GM12892 (cell line): ENCODE results near the gene OLFML1.

Source experiments
- POLR2A ChIP-seq: IDR thresholded peaks from 2 replicates; pipeline ENCODE4 v1.6.1; 2011; ENCODE audit warnings: low read depth, low read length, control low read depth
- POLR2AphosphoS5 ChIP-seq: IDR thresholded peaks from 2 replicates; pipeline ENCODE4 v1.6.1; 2011; ENCODE audit warnings: low read depth, low read length, control low read depth
- TAF1 ChIP-seq: IDR thresholded peaks from 2 replicates; pipeline ENCODE4 v1.6.1; 2011; ENCODE audit warnings: low read depth, mild to moderate bottlenecking, control low read depth, low read length, borderline replicate concordance

GRCh38 chr11:7449211-7449840, 36.0 kb upstream of the OLFML1 start:
- TF ChIP-seq POLR2A (no peak), POLR2AphosphoS5 (no peak), TAF1 (no peak)
